ENCODE results near the gene EXOC3L1. TPM values are rescaled to one million over a fixed set of nuclear protein-coding genes. Genes with fewer than 3 reads are reported as not detected.

The EXOC3L1 gene
- total and polyA plus RNA-seq, 2 of the 13 experiments (the other 11 are each of a cell fraction or from before 2014, with no cell fraction given), result 0.12 TPM; not detected in 1

- ATAC-seq (no peak), FAIRE-seq (no peak), DNase-seq (ENCODE audit: low spot score) (no peak)
- Histone ChIP-seq H3K4me1 (ENCODE audit: insufficient read depth, low read length) (peaks cover 15% of the 10 kb centered on the region), H2AFZ (ENCODE audit: low read length) (no peak overlapping the region), H3K4me2 (ENCODE audit: low read depth, low read length) (no peak overlapping the region), H3K27me3 (ENCODE audit: control insufficient read depth in 1 of 2, insufficient read depth in 2 of 2, low read length in 2 of 2) (no peaks in the 10 kb centered on the region; a peak in 1 of 5 replicates), H3K36me3 (replicated peaks in 1 of 2; ENCODE audit: control insufficient read depth in 1 of 2, insufficient read depth in 2 of 2, low read length in 2 of 2) (peaks cover 54 to 73% of the 10 kb centered on the region in 2 experiments), H4K20me1 (ENCODE audit: insufficient read depth, low read length) (peaks cover 9% of the 10 kb centered on the region; the same call in 1 of the 2 replicates), H3K9ac (ENCODE audit: insufficient read depth, low read depth, low read length) (no peak overlapping the region), H3K4me3 (replicated peaks in 1 of 3; ENCODE audit: insufficient read depth in 1 of 3, low read depth in 2 of 3, low read length in 3 of 3) (no peak overlapping the region), H3K27ac (ENCODE audit: extremely low read length, insufficient read depth, low read length) (no peak overlapping the region), H3K9me3 (ENCODE audit: low read length) (no peaks in the 10 kb centered on the region), H3K79me2 (ENCODE audit: insufficient read depth, low read length) (no peaks in the 10 kb centered on the region)
- in situ Hi-C loops (cut with HindIII; ENCODE audit: extremely low pct_ligation_motif_present, low pct_unique_long_range_greater_than_20kb), result no loop called here
- ChIA-PET POLR2A (interaction anchor here (1.5 kb wide), 1 partner anchor 36 kb away, joined by 6 read pairs; no protein-coding TSS in a partner anchor), CTCF (ENCODE audit: low intra/inter-chr PET ratio, low total read pairs) (no interaction called here)
- intact Hi-C loops (cut with micrococcal nuclease; ENCODE audit: unreplicated experiment), result no loop called here
- WGBS (ENCODE audit: low lambda C conversion rate), result 94% methylated on average over 7 of the region's 7 CpGs
- BruUV-seq (replicated peaks), result no TSS peak
- TF ChIP-seq STAG1 (CRISPR knock-in tag; IDR thresholded peaks at IDR 0.05), result peak; percentile 55
- TF ChIP-seq RAD21 (CRISPR knock-in tag; IDR thresholded peaks at IDR 0.05), result peak; percentile 35; the same call in 1 of the 2 replicates
- TF ChIP-seq NONO (IDR thresholded peaks at IDR 0.05), result no peak
- 0 out of 2 replicates have a peak, but pooled peaks have one; percentile 25 for TF ChIP-seq NONO (CRISPR knock-in tag; conservative IDR thresholded peaks at IDR 0.05)
- TF ChIP-seq PRPF4 (IDR thresholded peaks at IDR 0.05; ENCODE audit: low read depth, low read length, poor library complexity, severe bottlenecking), result no peak
- TF ChIP-seq ZNF350 (CRISPR knock-in tag; IDR thresholded peaks at IDR 0.05; ENCODE audit: borderline replicate concordance, low read depth), result no peak
- TF ChIP-seq ARNT2 (CRISPR knock-in tag; IDR thresholded peaks at IDR 0.05; ENCODE audit: low read depth), result no peak
- no peak for TF ChIP-seq ZNF263 (CRISPR knock-in tag; IDR thresholded peaks at IDR 0.05)
- TF ChIP-seq AGO2 (optimal IDR thresholded peaks at IDR 0.05; ENCODE audit: low read depth, low read length), result peak; percentile 70
- TF ChIP-seq CREBL2 (CRISPR knock-in tag; IDR thresholded peaks at IDR 0.05; ENCODE audit: borderline replicate concordance), result no peak
- TF ChIP-seq POLR2A (IDR thresholded peaks at IDR 0.05; ENCODE audit: insufficient read depth in 1 of 2, low read depth in 2 of 2, low read length in 2 of 2), result peak in 1 of 2 experiments; percentile 51; a peak in 1 of 4 replicates
- TF ChIP-seq ZNF552 (CRISPR knock-in tag; IDR thresholded peaks at IDR 0.05; ENCODE audit: borderline replicate concordance), result no peak
- 0 out of 2 replicates have a peak, but pooled peaks have one; percentile 30 for TF ChIP-seq RBFOX2 (IDR thresholded peaks at IDR 0.05; ENCODE audit: low read depth, low read length)
- no peak for TF ChIP-seq GFI1 (CRISPR knock-in tag; IDR thresholded peaks at IDR 0.05; ENCODE audit: borderline replicate concordance)
- TF ChIP-seq CTCF (CRISPR knock-in tag; IDR thresholded peaks at IDR 0.05), result peak; percentile 59
- no peak for TF ChIP-seq ZNF383 (CRISPR knock-in tag; IDR thresholded peaks at IDR 0.05; ENCODE audit: borderline replicate concordance)
- TF ChIP-seq PCBP2 (optimal IDR thresholded peaks at IDR 0.05; ENCODE audit: low read depth, low read length, poor library complexity, severe bottlenecking), result no peak
- TF ChIP-seq ZNF749 (CRISPR knock-in tag; IDR thresholded peaks at IDR 0.05; ENCODE audit: borderline replicate concordance), result no peak
- peak; percentile 4; the same call in 1 of the 2 replicates for TF ChIP-seq PAF1 (CRISPR knock-in tag; IDR thresholded peaks at IDR 0.05)
- peak; percentile 65 for TF ChIP-seq RBM22 (optimal IDR thresholded peaks at IDR 0.05; ENCODE audit: low read length)
These were observed 43.2 kb downstream of the EXOC3L1 start for GRCh38 chr16:67146523-67147357.

Measured in HepG2 (cell line).